Measurements from ENCODE around the gene GCFC2.
"Not testable (repeated sequence)": the region's sequence is repeated elsewhere in the genome, so short reads cannot be mapped to it uniquely, and the experiment has no call there.

GCFC2 gene

DNA sequence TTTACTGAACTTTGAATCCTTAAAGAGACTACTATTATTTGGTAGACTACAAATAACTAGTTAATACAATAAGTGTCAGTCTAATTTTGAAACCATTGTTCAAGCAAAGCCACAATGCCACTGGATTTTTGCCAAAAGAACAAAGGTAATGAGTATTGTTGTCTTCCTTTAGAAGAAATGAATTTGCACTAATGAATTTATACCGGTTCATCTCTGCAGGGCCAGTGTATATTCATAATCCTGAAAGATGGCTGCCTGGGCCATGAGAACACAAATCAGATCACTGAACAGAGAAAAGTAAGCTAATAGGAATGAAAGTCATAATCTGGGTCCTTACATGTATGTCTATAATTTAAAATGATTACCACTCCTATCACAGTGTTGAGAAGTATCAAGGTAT lies 31.2 kb downstream of the GCFC2 start:
- no peak for DNase-seq

DNA sequence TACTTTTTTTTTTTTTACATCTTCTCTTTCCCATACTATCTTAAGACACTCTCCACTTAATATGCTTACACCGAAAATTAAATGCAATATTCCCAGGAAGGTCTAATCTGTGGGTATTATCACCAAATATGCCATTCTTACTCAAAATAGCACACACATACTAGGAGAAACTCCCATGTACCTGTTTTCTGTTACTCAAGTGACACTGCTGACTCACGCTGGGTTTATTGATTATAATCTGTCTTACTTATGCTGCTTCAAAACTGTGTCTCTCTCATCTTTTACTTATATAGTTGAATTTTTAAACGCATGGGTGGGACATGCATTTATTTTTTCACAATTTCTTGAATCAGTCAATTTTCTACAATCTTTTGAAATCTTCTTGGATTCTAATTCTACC lies 34.3 kb downstream of the GCFC2 start:
- DNase-seq: no peak

DNA sequence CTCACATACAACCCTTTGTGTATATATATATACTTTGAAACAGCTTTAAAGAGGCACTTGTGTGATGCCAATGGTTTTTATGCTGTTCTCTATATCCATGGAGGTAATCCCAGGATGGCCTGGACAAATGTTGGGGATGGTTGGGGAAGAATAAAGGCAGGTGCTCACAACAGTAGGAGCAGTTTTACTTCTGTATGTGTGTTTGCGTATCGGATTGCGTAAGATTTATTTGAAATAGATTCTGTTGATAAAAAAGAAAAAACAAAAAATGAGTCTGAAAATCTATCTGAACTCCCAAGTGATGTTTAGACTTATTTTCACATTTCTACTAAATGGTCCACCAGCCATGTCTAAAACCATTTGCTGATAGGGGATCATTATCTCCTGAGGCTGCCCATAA lies 34.8 kb downstream of the GCFC2 start:
- no peak for DNase-seq

DNA sequence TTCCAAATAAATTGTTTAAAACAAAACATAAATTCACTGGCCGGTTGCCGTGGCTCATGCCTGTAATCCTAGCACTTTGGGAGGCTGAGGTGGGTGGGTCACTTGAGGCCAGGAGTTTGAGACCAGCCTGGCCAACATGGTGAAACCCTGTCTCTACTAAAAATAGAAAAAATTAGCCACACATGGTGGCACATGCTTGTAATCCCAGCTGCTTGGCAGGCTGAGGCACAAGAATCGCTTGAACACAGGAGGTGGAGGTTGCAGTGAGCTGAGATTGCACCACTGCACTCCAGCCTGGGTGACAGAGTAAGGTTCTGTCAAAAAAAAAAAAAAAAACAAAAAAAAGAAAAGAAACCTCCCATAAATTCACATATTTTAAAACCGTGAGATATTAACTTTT lies 35.3 kb downstream of the GCFC2 start:
- not testable (repeated sequence) for DNase-seq

DNA sequence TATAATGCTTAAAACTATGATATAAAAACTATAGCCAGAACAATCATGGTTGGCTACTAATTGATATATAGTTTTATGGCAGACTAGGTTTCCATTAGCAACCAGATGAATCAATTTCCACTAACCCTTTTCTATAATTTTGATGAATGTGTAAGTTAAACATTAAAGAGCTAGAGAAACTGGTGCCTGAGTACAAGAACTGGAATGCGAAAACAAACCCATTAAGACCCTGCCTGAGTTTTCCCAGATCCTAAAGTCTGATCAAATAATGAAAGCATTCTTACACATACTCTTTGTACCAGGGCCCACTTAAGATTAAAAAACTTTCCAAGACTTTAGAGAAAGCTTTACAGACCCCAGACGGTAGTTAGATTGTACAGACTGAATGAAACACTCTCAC lies 42.8 kb downstream of the GCFC2 start:
- DNase-seq: no peak

DNA sequence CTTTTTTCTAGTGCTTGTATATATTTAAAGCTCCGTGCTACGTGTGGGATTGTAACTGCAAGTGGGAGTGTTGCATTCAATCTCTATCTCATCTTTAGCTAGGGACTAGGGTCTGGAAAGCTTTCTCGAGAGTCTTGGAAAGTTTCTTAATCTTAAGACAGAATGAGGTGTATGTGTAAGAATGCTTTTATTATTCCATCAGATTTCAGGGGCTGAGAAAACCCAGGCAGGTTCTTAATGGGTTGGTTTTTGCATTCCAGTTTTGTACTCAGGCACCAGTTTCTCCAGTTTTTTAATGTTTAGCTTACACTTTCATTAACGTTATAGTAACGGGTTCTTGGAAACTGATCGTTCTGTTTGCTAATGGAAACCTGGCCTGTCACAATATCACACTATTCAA lies 43.8 kb downstream of the GCFC2 start:
- DNase-seq: no peak

DNA sequence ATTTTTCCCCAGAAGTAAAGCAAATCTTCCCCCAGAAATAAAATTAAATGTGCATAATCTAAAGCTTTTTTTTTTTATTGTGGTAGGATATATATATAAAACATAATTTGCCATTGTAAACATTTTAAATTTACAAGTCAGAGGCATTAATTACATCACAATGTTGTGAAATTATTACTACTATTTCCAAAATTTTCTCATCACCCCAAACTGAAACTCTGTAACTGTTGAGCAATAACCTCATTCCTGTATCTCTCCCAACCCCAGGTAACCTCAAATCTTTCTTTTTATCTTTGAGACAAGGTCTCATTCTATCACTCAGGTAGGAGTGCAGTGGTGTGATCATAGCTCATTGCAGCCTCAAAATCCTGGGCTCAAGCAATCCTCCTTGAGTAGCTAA lies 52.9 kb downstream of the GCFC2 start:
- DNase-seq: no peak

DNA sequence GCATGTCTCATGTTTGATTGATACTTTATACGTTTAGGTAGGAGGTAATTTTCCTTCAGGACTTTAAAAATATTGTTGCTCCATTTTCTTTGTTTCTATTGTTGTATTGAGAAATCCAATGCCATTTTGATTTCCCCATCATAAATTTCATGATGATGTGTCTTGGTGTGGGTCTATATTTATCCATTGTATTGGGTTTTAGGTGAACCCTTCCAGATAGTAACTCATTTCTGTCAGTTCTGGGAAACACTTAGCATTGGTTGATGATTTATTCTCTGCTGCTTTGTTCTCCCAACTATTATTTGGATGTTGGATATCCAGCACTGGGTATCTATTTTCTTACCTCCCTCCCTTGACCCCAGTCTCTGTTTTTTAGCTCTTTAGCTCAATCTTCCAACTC lies 54.2 kb downstream of the GCFC2 start:
- no peak for DNase-seq

DNA sequence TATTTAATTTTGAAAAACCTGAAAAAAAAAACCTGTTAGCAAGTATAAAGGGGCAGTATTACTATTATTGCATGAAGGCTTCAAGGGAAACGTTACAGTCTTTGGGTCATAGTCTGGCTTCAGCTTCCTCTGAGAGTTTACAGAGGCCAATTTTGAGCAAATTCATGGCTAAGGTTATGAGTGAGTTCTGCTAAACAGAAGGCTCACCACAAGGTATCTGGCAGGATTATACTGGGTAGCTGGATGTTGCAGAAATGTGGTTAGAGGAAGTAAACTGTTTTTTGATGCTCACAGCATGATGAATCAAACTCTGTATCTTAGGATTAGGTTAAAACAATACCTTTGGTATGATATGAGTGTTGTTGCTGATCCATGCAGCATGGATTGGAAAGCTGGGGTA lies 54.9 kb downstream of the GCFC2 start:
- DNase-seq: no peak

DNA sequence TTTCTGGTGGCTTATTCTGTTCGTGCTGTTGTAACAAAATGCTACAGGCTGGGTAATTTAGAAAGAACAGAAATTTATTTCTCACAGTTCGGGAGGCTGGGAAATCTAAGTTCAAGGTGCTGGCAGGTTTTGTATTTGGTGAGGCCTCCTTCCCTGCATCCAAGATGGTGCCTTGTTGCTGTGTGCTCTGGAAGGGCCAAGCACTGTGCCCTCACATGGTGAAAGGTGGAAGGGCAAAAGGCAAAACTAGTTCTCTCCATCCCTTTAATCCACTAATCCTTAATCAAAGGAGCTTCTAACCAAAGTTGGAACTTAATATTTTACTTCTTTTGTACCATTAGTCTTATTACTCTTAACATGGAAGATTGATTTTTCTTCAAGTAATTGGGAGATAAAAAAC lies 56.7 kb downstream of the GCFC2 start:
- DNase-seq: no peak

DNA sequence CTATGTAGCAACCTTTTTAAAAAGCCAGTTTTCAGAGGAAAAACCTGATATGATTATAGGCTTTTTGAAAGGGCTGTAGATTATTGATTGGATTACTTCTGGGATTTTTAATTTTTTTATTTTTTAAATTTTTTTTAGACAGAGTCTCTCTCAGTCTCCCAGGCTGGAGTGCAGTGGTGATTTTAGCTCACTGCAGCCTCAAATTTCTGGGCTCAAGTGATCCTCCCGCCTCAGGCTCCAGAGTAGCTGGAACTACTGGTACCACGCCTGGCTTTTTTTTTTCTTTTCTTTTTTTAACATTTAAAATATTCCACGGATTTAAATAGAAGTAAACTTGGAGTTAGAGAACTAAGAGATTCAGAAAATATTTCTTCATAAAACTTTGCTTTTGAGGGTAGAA lies 62.9 kb downstream of the GCFC2 start:
- DNase-seq: peak; percentile 10

DNA sequence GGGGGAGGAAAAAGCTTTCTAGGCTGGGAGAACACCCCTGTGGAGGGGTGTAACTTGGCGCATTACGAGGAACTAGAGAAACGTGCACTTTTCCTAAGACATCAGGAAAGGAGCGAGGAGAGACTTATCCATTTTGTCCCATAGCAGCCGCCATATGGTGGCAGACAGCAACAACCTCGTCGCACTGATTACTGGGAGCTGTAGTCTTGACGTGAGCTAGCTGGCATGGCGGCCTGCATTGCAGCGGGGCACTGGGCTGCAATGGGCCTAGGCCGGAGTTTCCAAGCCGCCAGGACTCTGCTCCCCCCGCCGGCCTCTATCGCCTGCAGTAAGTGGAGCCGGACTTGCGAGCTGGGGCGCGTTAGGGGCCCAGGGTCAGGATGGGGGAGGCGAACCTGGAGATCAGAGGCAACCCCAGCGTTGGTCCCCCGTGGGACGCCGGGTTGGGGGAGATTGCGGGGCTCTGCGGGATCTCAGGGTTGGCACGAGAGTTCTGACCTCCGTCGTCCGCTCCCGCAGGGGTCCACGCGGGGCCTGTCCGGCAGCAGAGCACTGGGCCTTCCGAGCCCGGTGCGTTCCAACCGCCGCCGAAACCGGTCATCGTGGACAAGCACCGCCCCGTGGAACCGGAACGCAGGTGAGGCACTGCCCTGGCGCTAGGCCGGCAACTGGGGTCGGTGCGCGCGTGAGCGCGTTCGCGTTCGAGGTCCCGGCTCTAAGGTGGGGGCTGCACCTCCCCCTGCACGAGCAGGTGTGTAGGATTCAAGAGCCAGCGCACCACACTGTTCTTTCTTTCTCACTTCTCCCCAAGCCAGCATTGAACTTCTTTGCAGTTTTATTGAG lies 63.9 kb downstream of the GCFC2 start, which contains the start of gene MRPL19:
MRPL19 (plus strand) TSS at position 201 of the 843 bp plus-strand sequence; CDS start at position 226, 25 bp downstream.
- peak; percentile 91 for DNase-seq

DNA sequence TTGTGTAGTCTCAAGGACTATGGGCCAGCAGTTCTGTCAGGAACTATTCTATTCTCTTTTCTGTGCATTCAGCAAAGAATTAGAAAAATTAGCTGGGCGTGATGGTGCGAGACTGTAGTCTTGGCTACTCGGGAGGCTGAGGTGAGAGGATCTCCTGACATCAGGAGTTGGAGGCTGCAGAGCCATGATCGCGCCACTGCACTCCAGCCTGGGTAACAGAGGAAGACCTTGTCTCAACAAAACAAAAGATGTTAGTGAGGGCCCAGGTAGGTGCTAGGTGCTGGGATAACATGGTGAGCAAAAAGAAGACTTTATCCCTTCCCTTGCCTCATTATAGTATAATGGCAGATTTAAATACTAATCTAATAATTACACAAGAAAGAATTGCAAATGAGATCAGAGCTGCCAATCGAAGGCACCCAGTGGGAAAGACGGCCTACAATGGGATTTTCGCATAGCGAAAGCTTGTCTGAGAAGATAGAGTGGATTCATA lies 64.6 kb downstream of the GCFC2 start:
- no peak for DNase-seq

DNA sequence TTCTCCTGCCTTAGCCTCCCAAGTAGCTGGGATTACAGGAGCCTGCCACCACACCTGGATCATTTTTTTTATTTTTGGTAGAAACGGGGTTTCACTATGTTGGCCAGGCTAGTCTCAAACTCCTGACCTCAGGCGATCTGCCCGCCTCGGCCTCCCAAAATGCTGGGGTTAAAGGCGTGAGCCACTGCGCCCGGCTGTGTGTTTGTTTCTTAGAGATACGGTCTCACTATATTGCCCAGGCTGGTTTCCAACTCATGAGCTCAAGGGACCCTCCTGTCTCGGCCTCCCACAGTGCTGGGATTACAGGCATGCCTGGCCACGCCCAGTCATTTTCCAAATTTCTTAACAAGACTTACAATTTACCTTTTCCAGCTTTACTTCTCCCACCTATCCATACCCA lies 65.1 kb downstream of the GCFC2 start:
- DNase-seq: no peak

DNA sequence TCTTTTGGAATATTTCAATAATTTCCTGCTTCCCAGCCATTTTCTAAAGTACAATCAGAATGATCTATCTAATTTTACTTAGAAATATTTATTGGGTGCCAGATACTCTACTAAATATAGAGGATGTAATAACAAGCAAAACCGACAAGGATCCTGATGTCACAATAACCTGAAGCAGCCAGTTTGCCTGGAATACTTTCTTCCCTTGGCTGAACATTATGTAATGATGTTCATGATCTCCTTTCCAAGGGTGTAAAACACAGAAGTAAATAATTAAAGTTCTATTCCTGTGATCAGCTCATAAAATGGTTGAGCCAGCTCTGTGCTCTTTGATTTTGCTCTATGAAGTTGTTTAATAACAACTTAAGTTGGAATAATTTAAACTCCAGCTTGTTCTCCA lies 66.7 kb downstream of the GCFC2 start:
- DNase-seq: no peak

DNA sequence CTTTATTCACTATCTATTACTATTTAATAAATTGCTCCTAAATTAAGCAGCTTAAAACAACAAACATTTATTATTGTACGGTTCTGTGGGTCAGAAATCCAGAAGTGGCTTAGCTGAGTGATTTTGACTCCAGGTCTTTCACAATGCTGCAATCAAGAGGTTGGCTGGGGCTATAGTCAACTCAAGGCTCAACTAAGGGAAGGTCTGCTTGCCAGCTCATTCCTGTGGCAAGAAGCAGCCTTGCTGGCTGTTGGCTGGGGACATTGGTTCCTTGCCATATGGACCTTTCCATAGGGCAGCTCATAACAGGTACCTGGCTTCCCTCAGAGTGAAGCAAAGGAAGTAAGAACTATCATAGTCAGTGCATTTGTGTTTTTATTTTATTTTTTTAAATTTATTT lies 69.1 kb downstream of the GCFC2 start:
- no peak for DNase-seq

DNA sequence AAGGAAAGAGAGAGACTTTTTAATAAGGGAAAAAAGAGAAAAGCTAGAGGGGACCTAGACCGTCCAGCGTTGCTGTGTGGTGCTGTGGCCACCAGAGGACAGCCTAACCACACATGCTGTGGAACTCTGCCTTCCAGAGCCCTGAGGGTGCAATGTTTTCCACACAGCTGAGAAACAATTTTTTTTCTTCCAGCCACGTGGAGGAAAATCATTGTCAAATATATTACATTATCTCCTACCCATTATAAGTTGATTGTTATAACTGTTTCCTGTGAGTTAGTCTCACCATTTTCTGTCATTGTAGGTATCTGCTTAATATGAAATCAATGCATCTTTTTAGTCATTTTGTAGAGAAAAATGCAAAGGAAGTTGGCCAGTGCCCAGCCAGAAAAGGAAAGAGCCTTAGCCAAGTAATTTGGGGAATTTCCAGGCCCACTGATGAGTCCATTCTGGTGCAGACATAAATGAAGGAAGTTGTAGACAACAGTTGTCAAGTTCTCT lies 70.0 kb downstream of the GCFC2 start:
- DNase-seq: peak; percentile 47

DNA sequence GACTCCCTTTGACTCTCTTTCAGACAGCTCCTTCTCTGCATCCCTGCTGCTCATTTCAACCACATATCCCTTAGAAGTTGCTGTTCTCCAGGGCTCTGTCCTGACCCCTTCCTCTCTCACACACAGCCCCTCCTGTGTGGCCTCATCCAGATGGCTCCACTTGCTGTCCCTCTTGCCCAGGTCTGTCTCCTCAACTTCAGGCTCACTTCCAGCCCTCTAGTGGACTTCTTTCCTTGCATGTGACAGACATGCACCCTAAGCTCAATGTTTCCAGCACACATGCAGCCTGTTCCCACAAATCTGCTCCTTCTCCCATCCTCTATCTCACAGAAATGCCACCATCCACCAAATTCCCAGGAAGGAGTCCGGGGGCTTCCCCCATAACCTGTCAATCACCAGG lies 73.1 kb downstream of the GCFC2 start:
- DNase-seq: no peak

DNA sequence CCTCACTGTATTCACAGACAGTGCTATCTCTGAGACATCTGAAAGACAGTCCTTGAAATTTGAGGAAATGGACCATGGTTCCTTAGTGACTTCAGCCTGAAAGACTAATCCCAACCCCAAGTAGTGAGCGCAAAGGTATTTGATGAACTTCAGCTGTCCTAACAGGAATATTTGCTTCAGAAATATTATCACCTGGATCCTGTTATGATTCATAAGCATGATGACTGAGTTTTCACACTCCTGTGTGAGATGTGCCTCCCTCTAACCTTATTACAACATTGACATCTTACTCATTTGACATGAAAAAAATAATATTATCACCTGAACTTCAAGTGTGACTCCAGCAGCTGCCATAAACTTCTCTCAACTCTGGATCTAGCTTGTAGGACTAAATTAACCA lies 75.8 kb downstream of the GCFC2 start:
- DNase-seq: no peak

DNA sequence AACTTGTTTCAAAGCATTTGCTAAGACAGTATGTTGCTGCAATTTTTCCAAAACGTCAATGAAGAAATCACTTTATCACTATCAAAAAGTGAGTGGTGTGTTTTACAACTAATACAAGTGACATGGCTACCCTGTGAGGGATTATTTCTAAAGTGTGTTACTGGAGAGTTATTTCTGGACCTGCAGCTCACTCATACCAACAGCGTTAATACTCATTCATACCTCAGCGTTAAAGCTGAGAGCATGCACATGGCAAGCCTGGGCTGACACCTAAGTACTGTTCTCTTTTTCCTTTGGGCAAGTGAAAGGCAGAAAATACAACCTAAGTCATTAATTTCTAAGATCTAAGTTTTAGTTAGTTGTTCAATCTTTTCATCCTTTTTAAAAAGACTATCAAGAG lies 77.1 kb downstream of the GCFC2 start:
- no peak for DNase-seq

DNA sequence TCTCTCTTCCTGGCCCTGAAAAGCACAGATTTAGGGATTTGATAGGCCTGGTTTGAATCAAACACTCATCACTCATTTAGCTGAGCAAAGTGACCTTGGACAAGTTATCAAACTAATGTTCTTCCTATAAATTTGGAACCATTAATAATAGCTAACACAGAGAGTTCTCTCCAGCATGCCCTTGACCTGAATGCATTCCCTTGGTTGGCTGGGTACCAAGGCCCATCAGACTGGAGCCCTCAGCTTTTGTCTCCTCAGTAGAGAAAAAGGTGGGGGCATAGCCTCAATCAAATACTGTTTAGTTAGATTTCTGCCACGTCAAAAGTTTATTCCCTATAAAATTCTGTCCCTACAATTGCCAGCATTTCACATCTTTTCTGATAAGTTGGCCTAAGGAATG lies 77.9 kb downstream of the GCFC2 start:
- DNase-seq: no peak

DNA sequence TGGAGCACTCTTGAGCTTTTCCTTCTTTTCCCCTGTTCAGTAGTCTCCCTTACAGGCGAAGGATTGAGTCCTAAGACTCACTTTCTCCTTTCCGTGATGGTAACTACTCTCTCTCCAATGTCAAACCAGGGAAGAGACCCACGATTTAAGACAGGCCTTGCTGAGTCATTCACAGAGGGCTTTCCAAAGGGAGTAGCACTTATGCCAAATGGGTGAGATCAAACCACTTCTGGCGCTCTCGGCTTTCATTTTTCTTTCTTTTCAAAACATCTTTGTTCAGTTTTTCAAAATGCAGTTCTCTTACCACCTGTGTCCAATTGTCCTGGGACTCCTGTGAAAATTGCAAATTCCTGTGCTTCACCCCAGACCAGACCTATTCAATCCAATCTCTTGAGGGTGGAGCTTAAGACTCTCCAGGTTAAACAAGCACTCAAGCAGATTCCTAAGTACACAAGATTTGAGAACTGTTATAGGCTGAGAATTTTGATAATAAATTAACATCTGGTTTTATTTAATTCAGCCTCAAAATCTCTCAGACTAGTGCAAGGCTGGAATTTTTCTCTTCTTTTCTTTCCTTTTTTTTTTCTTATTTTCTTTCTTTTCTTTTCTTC lies 78.5 kb downstream of the GCFC2 start:
- DNase-seq: no peak

DNA sequence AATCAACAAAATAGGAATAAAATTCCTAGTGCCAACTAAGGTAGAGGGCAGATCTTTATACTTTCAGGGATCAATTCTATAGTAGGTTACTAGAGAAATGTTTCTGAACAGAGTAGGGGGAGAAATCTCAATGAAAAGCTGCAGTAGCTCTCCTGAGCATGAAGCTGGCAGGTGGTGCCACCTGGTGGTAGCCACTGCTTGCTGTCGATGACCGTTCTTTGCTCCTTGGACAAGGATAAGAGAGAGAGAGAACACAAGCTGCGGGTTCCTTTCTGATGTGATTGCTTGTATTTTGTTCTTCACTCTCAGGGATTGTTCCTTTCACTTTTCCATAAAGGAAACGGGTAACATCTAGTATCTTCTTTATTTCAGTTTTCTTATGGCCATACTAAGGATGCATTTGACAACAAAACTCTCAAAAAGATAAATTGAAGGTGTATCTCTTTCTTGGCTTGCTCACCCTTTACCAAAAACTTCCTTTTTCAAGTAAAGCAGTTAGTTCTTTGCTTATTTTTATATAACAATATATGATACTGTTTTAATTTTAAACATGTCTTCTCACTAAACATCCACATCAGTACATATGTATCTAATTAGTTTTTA lies 82.7 kb downstream of the GCFC2 start:
- DNase-seq: peak; percentile 64

DNA sequence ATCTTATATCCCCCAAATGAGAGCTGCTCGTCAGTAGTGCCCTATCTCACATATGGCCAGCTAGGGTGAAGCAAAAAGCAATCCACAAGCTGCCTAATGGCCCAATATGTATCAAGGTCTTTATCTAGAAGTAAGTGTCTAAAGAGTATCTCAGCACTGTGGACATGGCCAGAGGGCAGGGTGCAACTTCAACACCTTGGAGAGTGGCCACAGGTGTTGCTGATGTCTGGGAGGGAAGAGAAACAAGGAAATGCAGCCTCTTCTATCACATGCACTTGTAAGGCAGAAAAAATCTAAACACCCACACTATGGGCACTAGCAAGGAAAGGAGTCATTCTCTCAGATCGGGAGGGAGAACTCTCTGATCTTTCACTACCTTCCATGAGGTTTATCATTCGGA lies 87.8 kb downstream of the GCFC2 start:
- DNase-seq: no peak

Data from activated CD4-positive, alpha-beta T cell treated with anti-CD3 and anti-CD28 coated beads, Interleukin-10, Interleukin-2, amounts not matched to agents 100 ng/mL and 50 ng/mL, durations not matched to agents 16 hours and 8 hours (primary cell).